Measurements from ENCODE around the gene PCSK6. TPM values are rescaled to one million over a fixed set of nuclear protein-coding genes. Genes with fewer than 3 reads are reported as not detected.

PCSK6 gene
- total RNA-seq, 4 donors from 2014 or later, result 1.4 to 12.8 (median 6.9) TPM

DNA sequence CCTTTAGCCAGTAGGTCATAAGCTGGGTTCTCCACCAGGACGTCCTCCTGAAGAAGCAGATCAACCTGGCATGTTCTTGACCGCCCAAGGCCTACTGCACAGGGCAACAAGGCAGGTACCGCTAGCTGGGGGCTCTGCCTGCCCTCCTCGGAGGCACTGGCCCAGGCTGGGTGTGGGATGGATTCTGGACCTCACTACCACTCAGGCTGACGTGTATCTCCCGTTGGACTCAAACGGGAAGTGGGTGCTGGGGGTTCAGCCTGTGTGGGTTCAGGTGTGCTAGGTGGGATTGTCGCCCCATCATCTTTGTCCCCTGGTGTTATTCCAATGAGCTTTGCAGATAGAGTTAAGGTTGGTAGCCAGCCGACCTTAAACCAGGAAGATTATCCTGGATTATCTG lies 99.4 kb downstream of the PCSK6 start:
- H3K27me3 ChIP-seq, result no peaks in the 10 kb centered on the region
- no peak for DNase-seq
- TF ChIP-seq, protein P1, sequence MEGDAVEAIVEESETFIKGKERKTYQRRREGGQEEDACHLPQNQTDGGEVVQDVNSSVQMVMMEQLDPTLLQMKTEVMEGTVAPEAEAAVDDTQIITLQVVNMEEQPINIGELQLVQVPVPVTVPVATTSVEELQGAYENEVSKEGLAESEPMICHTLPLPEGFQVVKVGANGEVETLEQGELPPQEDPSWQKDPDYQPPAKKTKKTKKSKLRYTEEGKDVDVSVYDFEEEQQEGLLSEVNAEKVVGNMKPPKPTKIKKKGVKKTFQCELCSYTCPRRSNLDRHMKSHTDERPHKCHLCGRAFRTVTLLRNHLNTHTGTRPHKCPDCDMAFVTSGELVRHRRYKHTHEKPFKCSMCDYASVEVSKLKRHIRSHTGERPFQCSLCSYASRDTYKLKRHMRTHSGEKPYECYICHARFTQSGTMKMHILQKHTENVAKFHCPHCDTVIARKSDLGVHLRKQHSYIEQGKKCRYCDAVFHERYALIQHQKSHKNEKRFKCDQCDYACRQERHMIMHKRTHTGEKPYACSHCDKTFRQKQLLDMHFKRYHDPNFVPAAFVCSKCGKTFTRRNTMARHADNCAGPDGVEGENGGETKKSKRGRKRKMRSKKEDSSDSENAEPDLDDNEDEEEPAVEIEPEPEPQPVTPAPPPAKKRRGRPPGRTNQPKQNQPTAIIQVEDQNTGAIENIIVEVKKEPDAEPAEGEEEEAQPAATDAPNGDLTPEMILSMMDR (IDR thresholded peaks at IDR 0.05), result no peak
- no peak for TF ChIP-seq POLR2A (IDR thresholded peaks at IDR 0.05)
- no peaks in the 10 kb centered on the region for H3K4me1 ChIP-seq
- H3K4me3 ChIP-seq, result no peak overlapping the region
- no peak overlapping the region for H3K27ac ChIP-seq
- H3K9me3 ChIP-seq, result no peaks in the 10 kb centered on the region
- intact Hi-C loops (cut with DNase I; ENCODE audit: low total_unique reads), result no loop called here
- H3K36me3 ChIP-seq, result no peaks in the 10 kb centered on the region

DNA sequence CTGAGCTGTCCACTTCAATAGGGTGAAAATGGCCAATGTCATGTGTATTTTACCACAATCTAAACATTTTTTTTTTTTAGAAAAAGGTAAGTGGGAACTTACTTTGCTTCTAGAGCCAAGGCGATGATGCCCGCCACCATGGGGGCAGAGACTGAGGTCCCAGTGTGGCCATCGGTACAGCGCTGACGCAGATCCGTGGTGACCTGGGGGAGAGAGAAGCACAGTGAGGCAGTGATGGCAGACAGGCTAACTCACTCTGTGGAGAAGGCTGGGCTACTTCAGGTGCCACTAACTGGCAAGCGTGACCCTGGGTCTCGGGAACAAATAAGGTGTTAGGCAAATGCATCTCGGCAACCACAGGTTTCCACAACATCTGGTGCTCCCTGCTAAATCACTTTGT lies 100.1 kb downstream of the PCSK6 start:
- H3K36me3 ChIP-seq, result no peaks in the 10 kb centered on the region
- TF ChIP-seq, protein P1 (IDR thresholded peaks at IDR 0.05), result no peak
- no peak for TF ChIP-seq POLR2A (IDR thresholded peaks at IDR 0.05)
- H3K4me1 ChIP-seq, result no peaks in the 10 kb centered on the region
- intact Hi-C loops (cut with DNase I; ENCODE audit: low total_unique reads), result no loop called here
- no peak for DNase-seq
- no peaks in the 10 kb centered on the region for H3K9me3 ChIP-seq
- no peak overlapping the region for H3K27ac ChIP-seq
- H3K4me3 ChIP-seq, result no peak overlapping the region
- H3K27me3 ChIP-seq, result no peaks in the 10 kb centered on the region

DNA sequence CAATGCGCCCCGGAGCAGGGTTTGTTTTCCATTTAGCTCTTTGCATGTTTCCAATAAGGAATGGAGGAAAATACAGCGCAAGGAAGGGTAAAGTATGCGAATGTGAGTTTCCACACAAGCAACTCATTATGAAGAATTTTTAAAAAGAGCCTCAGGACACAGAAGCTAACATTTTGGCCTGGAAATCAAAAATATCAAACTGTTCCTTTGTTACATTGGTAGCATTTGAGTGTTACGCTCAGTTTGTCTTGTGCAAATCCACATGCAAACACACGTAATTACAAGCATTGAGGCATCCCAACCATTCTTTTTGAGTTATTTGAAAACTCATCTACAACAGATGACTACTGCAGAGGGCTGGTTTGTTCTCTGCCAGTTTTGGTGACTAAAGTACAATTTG lies 101.5 kb downstream of the PCSK6 start:
- TF ChIP-seq POLR2A (IDR thresholded peaks at IDR 0.05), result no peak
- TF ChIP-seq, protein P1 (IDR thresholded peaks at IDR 0.05), result no peak
- intact Hi-C loops (cut with DNase I; ENCODE audit: low total_unique reads), result no loop called here

DNA sequence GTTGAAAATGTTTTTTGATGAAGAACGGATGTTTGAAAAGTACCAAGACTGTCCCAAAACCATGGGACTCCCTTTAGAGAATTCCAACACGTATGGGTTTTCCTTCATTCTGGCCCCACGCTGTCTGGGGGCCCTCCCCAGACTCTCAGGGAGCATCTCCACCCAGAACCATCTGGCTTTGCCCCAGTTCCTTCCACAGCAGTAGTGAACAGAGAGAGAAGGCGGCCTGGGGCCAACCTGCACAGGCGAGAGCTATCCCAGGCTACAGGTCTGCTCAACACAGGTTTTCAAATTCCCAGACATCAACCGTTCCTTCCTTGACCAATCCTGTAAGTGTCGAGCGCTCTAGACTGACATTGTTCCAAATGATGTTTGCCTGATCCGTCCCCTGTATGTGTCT lies 101.9 kb downstream of the PCSK6 start:
- intact Hi-C loops (cut with DNase I; ENCODE audit: low total_unique reads), result no loop called here
- Histone ChIP-seq H3K27ac (no peak overlapping the region), H3K27me3 (no peaks in the 10 kb centered on the region), H3K4me1 (no peaks in the 10 kb centered on the region), H3K9me3 (no peaks in the 10 kb centered on the region), H3K4me3 (no peak overlapping the region), H3K36me3 (no peaks in the 10 kb centered on the region)
- DNase-seq, result no peak
- no peak for TF ChIP-seq POLR2A (IDR thresholded peaks at IDR 0.05)
- TF ChIP-seq, protein P1 (IDR thresholded peaks at IDR 0.05), result no peak

More for the DNA sequence above, 101.5 kb downstream of the PCSK6 start:
- H3K4me1 ChIP-seq, result no peaks in the 10 kb centered on the region
- no peak overlapping the region for H3K27ac ChIP-seq
- H3K36me3 ChIP-seq, result no peaks in the 10 kb centered on the region
- no peaks in the 10 kb centered on the region for H3K9me3 ChIP-seq
- H3K4me3 ChIP-seq, result no peak overlapping the region
- H3K27me3 ChIP-seq, result no peaks in the 10 kb centered on the region
- DNase-seq, result no peak

DNA sequence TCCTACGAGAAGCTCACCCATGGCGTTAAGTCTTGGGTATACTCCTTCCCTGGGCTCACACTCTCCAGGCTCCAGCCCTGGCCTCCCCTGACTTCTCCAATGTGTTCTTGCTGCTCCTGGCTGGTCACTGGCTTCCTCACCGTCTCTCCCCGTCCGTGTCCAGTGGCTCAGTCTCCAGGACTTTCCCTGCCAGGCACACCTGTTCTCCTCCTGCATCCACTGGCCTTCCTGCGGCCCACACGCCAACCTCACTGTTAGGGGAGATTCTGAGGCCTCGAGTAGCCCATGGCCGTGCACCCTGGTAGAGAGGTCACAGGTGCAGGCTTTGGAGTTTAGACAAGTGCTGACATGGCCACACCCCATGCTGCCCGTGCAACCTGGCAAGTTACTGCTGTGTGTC lies 102.5 kb downstream of the PCSK6 start:
- Histone ChIP-seq H3K9me3 (no peaks in the 10 kb centered on the region), H3K27me3 (no peaks in the 10 kb centered on the region), H3K36me3 (no peaks in the 10 kb centered on the region), H3K4me1 (no peaks in the 10 kb centered on the region), H3K27ac (no peak overlapping the region), H3K4me3 (no peak overlapping the region)
- intact Hi-C loops (cut with DNase I; ENCODE audit: low total_unique reads), result no loop called here
- no peak for TF ChIP-seq POLR2A (IDR thresholded peaks at IDR 0.05)
- TF ChIP-seq, protein P1 (IDR thresholded peaks at IDR 0.05), result no peak
- DNase-seq, result no peak

Measured in uterus (tissue), 4 donors.